HG02885 (cell line): ENCODE measurements around the gene ZNF92.
"Not testable (repeated sequence)": the region's sequence is repeated elsewhere in the genome, so short reads cannot be mapped to it uniquely, and the experiment has no call there.

Experiments
- ATAC-seq: cut with Tn5 transposase; IDR thresholded peaks from one replicate; pipeline ENCODE4 v1.9.1; 2021; ENCODE audit warnings: mild to moderate bottlenecking; ENCODE audit not compliant: unreplicated experiment, poor library complexity

ZNF92 gene

DNA sequence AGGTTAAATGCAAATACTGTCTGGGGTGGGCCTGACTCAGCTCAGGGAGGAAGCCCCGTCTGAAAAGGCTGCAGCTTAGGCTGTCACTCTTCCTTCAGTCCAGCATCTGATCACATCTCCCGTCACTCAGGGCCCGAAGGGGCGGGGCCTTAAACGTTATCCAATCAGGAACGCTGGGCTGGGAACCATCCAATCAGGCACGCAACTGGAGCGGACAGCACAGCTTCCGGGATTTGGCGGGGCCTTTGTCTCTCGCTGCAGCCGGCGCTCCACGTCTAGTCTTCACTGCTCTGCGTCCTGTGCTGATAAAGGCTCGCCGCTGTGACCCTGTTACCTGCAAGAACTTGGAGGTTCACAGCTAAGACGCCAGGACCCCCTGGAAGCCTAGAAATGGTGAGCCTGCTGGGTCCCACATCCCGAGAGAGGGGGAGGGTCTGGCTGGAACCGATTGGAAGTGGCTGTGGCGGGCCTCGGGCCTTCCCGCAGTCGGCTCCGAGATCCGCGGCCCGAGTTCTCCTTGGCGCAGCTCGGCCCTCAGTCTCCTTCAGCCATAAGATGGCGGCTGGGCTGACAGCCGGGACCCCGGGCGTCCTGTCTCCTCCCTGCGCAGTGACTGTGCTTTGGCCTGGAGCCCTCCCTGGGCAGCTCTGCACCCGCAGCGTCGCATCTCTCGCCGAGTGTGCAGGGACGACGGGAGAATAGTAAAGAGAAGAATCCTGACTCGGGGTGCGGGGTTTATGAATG, at the start of gene ZNF92:
TSS of gene ZNF92 (plus strand) at position 248 of the 744 bp plus-strand sequence. CDS start at position 391, 143 bp downstream.
- ATAC-seq = peak; percentile 99

DNA sequence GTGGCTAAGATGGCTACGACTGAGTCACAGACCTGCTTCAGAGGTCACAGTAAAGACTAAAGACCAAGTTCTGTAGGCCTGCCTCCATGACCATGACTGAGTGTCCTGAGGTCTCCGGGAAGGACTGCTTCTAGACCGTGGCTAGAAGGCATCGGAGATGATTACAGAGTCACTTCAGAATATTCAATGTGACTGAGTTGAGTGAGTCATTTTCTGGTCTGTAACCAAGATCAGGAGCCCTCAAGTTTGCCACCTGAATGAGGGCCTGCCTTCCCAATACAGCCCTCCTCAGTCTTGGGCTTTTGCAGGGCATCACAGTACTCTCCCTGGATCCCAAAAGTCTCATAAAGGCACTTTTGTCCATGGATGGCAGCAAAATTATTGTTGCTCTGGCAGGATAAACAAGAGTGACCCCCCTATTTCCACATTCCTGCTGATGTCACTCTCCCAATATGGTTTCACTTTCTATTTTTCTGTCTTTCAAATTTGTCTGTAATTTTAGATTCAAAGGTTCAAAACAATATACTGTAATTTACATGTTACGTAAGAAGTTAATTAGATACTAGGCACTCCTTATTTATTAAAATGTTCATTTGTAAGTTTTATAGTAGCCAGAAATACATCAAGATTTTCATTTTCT, 47.7 kb upstream of the ZNF92 start:
- ATAC-seq = no peak

DNA sequence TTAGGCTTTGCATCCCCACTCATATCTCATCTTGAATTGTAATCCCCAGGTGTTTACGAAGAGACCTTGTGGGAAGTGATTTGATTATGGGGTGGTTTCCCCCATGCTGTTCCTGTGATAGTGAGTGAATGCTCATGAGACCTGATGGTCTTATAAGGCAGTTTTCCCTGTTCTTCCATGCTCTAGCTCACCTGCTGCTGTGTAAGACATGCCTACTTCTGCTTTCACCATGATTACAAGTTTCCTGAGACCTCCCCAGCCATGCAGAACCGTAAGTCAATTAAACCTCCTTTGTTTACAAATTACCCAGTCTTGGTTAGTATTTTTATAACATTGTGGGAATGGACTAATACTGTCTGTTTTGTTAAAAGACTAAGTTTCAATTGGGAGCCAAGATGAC, 35.3 kb upstream of the ZNF92 start:
- peak; percentile 66 for ATAC-seq

DNA sequence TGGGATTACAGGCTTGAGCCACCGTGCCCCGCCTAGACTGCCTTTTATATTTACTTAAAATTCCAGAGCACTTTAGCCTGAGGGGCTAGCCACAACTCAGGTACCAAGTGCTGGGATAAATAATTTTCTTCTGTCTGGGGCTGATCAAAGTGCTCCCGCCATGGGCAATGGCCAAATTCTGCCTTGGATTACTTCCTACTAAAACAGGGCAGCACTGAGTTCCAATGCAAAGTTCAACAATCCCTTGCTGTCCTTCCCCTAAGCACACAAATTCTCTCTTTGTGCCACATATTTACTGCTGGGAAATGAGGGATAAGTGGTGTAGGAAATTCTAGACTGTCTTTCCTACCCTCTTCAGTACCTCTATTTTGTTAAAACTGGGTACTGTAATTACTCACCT, 34.4 kb upstream of the ZNF92 start:
- no peak for ATAC-seq

DNA sequence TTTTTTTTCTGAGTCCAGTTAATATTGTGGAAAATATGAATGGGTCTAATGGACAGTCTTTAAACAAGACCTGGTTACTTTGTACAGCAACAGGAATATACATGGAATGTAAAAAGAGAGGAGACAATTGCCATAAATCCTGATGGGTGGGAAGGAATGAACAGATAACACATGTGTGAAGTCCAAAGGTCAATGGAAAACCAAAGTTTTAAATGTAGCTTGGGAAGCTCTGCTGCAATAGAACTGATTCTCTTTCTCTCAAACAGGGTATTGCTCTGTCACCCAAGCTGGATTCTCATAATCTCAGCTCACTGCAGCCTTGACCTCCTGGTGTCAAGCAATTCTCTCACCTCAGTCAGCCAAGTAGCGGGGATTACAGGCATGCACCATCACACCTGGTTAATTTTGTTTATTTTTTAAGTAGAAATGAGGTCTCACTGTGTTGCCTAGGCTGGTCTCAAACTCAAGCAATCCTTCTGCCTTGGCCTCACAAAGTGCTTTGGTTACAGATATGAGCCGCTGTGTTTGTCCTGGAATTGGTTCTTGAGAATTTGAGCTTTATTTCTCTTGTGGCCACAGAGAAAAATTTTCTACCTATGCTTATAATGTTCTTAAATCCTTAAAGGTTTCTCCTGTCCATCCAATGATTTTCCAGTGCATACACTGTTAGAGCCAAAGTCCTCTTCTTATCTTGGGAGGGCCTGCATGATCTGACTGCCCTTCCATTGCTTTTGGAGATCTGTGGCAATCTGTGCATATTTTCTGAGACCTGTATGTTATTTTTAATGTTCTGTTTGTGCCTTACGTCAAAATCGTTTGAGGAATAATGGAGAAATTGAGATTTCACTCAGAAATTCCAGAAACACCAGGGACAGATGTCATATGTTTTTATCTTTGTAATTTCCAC, 30.7 kb upstream of the ZNF92 start:
- no peak for ATAC-seq

DNA sequence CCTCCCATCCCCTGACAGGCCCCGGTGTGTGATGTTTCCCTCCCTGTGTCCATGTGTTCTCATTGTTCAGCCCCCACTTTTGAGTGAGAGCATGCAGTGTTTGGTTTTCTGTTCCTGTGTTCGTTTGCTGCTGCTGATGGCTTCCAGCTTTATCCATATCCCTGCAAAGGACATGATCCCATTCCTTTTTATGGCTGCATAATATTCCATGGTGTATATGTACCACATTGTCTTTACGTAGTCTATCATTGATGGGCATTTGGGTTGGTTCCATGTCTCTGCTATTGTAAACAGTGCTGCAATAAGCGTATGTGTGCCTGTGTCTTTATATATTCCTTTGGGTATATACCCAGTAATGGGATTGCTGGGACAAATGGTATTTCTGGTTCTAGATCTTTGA, 29.1 kb upstream of the ZNF92 start:
- not testable (repeated sequence) for ATAC-seq

DNA sequence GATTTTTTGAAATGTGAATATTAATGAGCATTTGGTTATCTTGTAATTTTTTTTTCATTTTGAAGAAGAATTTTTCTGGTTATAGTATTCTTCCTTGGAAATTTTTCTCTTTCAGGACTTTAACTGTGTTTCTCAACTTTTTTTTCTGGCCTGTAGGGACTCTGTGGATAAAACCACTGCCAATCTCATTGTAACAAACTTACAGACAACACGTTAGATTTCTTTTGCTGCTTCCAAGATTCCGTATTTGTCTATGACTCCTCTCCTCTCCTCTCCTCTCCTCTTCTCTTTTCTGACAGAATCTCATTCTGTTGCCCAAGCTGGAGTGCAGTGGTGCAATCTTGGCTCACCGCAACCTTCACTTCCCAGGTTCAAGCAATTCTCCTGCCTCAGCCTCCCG, 19.4 kb upstream of the ZNF92 start:
- no peak for ATAC-seq

DNA sequence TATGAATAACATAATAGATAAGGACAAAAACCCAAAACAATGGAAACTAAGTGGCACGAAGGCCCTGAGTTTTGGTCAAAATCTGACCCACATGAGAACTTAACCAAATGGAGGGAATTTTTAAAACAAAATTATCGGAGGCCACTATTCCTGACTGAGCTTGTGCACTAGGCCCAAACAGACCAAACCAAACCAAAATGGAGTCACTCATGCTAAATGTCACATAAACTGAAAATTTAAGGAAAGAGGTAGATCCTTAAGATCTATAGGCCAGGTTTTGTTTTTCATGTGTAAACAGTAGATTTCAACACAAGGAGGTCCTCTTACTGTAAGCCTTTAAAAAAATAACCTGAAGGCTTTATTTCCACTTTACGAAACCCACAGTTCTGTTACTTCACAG, 3.8 kb upstream of the ZNF92 start:
- no peak for ATAC-seq

DNA sequence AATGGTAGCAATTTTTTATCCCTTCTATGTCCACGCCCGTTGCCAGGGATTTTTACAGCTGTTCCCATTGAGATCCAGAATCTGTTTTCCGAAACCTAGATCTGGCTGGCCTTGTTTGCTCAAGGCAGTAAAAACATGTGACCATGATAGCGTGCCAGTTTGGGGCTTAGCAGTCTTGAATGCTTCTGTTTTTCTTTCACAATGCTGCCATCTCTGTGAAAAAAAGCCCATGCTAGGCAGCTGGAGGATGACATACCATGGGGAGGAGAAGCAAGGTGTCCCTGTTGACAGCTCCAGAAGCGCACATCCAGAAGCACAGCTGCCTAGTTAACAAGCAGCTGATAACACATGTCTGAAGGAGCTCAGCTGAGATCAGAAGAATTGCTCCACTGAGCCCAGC, 2.2 kb upstream of the ZNF92 start:
- ATAC-seq = no peak

DNA sequence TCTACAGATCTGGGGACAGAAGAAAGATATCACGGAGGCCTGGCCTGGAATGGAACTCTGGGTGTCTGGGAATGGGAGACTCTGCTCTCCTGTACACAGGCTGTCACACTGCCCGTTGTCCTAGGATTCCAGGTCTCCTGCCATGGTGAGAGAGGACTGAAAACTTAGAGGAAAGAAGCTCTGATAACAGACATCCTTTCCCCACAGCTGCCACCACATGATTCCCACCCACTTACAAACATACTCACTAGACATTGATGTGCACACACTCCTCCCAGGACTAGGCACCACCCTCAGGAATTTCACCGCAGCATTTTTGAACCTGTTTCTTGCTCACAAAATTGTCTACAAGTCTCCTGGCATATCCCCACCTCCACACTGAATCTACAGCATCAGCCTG, 5.7 kb downstream of the ZNF92 start:
- no peak for ATAC-seq

DNA sequence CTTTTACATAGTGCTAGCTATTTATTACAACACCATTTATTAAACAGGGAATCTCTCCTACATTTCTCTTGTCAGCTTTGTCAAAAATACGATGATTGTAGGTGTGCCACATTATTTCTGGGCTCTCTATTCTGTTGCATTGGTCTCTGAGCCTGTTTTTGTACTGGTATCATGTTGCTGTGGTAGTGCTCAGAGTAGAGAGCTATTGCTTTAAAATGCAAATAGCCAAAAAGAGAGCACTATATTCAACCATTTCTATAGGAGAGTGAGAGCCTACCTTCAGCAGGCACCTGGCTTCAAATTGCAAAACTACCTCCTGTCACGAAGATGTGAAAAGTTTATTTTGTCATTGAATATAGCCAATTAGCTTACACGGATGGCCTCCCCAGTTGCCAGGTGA, 8.1 kb downstream of the ZNF92 start:
- no peak for ATAC-seq

DNA sequence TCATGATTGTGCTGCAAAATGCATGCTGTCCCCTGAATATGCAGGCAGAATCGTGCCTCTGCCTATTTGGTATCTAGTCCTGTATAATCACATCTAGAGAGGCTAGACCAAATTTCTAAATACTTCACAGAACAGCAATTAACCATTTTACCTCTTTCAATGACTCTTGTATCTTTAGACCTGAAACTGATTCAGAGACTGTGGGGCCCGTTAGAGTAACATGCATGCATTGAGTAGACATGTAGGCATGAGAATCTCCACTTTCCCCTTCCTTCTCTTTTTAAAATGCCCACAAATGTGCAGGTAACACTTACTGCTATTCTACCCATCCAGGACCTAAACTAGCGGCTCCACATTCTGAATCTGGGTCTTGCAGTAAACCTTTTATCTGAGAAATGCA, 8.8 kb downstream of the ZNF92 start:
- peak; percentile 48 for ATAC-seq

DNA sequence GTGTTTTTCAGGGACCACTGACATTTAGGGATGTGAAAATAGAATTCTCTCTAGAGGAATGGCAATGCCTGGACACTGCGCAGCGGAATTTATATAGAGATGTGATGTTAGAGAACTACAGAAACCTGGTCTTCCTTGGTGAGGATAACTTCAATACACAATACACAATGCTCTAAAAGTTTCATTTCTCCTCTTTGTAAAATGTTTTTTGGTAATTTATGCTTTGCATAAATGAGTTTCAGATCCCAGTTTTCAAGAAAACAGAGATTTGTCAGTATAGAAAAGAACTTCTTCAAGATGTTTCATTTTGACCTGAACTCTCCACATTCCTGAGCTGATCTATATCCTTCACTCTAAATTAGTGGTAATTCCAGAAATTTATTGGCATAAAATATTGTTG, 14.2 kb downstream of the ZNF92 start:
- no peak for ATAC-seq

DNA sequence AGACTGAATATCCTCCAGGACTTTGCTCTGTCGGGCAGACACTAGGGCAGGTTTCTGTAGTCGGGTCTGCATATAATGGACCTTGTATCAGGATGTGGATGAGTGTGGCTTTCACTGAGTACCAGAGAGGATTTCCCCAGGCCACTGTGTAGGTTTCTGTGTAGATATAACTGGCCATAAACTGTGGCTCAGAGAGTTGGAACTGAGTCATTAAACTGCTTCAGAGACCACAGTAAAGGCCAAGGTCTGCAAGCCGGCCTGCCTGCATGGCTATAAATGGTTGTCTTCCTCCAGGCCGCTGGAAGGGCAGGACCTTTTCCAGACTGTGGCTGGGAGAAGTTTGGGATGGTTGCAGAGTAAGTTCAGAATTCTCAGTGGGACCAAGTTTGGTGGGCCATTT, 16.9 kb downstream of the ZNF92 start:
- peak; percentile 92 for ATAC-seq

DNA sequence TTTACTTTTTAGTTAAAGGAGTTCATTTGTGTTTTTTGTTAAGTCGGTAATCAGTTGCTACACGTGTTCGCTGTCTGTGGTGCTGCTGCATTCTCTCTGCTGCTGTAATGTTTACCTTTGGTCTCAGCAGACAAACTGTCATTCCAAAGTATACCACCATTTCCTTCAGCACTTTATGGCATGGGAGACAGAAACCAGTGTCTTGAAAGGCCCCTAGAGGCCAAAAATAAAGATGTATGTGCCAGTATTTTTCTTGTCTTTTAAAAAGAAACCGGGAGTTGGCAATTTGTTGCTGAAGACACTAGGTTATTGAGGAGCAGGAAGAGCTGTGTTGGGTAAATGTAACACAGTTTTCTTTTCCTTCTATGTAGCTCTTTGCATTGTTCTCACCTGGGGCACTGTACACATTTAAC, 24.1 kb downstream of the ZNF92 start:
- ATAC-seq = no peak

DNA sequence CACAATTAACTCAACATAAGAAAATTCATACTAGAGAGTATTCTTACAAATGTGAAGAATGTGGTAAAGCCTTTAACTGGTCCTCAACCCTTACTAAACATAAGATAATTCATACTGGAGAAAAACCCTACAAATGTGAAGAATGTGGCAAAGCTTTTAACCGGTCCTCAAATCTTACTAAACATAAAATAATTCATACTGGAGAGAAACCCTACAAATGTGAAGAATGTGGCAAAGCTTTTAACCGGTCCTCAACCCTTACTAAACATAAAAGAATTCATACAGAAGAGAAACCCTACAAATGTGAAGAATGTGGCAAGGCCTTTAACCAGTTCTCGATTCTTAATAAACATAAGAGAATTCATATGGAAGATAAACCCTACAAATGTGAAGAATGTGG, 25.0 kb downstream of the ZNF92 start:
- ATAC-seq = not testable (repeated sequence)

DNA sequence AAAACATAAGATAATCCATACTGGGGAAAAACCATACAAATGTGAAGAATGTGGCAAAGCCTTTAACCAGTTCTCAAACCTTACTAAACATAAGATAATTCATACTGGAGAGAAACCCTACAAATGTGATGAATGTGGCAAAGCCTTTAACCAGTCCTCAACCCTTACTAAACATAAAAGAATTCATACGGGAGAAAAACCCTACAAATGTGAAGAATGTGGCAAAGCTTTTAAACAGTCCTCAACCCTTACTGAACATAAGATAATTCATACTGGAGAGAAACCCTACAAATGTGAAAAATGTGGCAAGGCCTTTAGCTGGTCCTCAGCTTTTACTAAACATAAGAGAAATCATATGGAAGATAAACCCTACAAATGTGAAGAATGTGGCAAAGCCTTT, 25.4 kb downstream of the ZNF92 start:
- not testable (repeated sequence) for ATAC-seq

DNA sequence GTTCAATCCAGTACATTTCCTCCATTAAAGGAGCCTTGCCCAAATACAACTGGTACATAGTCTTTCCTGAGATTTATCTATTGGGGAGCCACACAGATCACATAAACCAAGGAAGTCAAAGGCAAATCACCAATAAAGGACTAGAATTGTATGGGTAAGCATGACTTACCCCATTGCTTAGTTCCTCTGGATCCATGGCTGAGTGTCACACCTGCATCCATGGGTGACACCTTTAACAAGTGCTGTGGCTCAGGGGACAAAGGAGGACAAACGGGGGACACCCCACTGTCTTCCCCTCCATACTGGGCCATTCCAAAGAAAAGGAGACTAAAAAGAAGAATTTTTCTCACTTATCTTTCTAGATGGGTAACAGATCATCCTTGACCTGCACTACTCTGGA, 30.4 kb downstream of the ZNF92 start:
- no peak for ATAC-seq

DNA sequence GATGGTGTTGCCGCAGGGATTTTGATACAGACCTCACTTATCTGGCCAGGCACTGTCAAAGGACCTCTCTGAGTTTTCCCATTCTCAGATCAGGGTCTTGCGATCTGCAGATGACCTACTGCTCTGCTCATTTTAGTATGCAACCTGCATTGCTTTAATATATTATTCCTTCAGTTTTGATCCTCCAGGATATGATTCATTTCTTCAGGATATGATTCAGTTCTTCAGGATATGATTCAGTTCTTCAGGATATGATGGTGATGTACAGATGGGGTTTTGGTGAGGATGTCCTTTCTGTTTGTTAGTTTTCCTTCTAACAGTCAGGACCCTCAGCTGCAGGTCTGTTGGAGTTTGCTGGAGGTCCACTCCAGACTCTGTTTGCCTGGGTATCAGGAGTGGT, 33.1 kb downstream of the ZNF92 start:
- ATAC-seq = not testable (repeated sequence)

DNA sequence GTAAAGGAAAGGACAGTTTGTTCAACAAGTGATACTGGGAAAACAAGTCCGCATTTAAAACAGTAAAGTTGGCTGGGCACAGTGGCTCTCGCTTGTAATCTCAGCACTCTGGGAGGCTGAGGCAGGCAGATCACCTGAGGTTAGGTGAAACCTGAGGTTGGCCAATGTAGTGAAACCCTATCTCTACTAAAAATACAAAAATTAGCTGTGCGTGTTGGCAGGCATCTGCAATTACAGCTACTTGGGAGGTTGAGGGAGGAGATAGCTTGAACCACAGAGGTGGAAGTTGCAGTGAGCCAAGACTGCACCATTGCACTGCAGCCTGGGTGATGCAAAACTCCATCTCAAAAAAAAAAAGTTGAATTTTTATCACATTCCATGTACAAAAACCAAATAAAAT, 35.7 kb downstream of the ZNF92 start:
- ATAC-seq = no peak

DNA sequence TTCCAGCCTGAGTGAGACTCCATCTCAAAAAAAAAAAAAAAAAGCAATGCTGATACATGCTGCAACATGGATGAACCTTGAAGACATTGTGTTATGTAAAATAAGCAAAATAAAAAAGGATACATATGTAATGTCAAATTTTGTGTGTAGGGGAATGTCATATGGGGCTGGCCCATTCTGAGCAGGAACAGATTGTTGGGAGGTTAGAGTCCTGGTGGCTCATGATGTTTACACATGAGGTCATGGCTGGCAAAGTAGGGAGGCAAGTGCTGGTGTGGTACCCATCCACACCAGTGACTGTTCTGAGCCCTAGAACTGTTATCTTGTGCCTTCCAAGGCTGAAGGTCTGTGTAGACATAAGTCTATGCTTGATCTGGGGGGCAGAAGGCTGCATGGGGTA, 37.6 kb downstream of the ZNF92 start:
- ATAC-seq = no peak
